ENCODE data around the gene SNHG17.
A peak's percentile ranks its signal among the peaks of the same experiment; 100 is the strongest.

GRCh38 chr20:38446441-38447209 is 11.5 kb upstream of the SNHG17 start:
- TF ChIP-seq POLR2A (IDR thresholded peaks at IDR 0.05): no peak
- peak in 1 of 3 donors; percentile 95 for TF ChIP-seq CTCF (IDR thresholded peaks at IDR 0.05)
